GM12878 (cell line): ENCODE data around the gene PHKA1. TPM values are rescaled to one million over a fixed set of nuclear protein-coding genes. Genes with fewer than 3 reads are reported as not detected.

Source experiments
- ATAC-seq: fragments of 200-7000 bp; cut with Tn5 transposase; 3 replicates; pipeline ENCODE4 v1.9.1; 2020; ENCODE audit warnings: mild to moderate bottlenecking, moderate library complexity
- BruUV-seq: library from RNA; stranded (reverse); fragments of 400-500 nt; replicated peaks from 2 replicates; lab custom pipeline; 2021; lab: Mats Ljungman, UMichigan
- CTCF ChIA-PET: fragments of 300-600 bp; sonication (Branson Sonifier 250); formaldehyde crosslinking; extraction: SDS; loops from one replicate; lab custom pipeline; 2021; ENCODE audit warnings: inconsistent platforms; lab: Yijun Ruan, JAX
- POLR2A ChIA-PET: fragments of 350-600 bp; formaldehyde crosslinking; extraction: SDS; loops from one replicate; lab custom pipeline; 2021; ENCODE audit warnings: inconsistent platforms; lab: Charles Lee
- RAD21 ChIA-PET: fragments of 300-600 bp; sonication (Branson Sonifier 250); formaldehyde crosslinking; loops from one replicate; lab custom pipeline; 2023; ENCODE audit warnings: antibody characterized with exemption; ENCODE audit not compliant: unreplicated experiment; lab: Charles Lee
- SMC1A ChIA-PET: fragments of 300-600 bp; sonication (Branson Sonifier 250); formaldehyde crosslinking; loops from one replicate; lab custom pipeline; 2023; ENCODE audit not compliant: unreplicated experiment, uncharacterized antibody; lab: Charles Lee
- DNase-seq: peaks from one replicate; pipeline ENCODE4 v3.0.0-alpha.2; 2011; ENCODE audit warnings: low read depth, low spot score
- FAIRE-seq: peaks from 3 replicates; lab custom pipeline; 2011; peaks lifted over from hg19 to GRCh38; lab: Jason Lieb, UNC
- H2AFZ ChIP-seq: 2 replicates; pipeline ENCODE4 v1.6.0; 2011; ENCODE audit warnings: low read depth, low read length, control low read depth; ENCODE audit not compliant: control insufficient read depth
- H3K27ac ChIP-seq: 2 replicates; pipeline ENCODE4 v1.5.1; 2011; ENCODE audit warnings: control low read depth; ENCODE audit not compliant: control insufficient read depth, insufficient read depth
- H3K27me3 ChIP-seq, 2 experiments: replicated peaks in 1 of 2; 2 replicates each; pipeline versions ENCODE4 v1.6.0 to v1.6.1; 2011; ENCODE audit warnings: low read length in 1 of 2; ENCODE audit not compliant: control insufficient read depth in 2 of 2, insufficient read depth in 2 of 2
- H3K36me3 ChIP-seq, 2 experiments: 2 replicates each; pipeline ENCODE4 v1.5.1; 2011; ENCODE audit warnings: low read length in 1 of 2; ENCODE audit not compliant: control insufficient read depth in 2 of 2, insufficient read depth in 2 of 2
- H3K4me1 ChIP-seq: 2 replicates; pipeline ENCODE4 v1.6.1; 2011; ENCODE audit warnings: mild to moderate bottlenecking, low read length, moderate library complexity, mixed read lengths; ENCODE audit not compliant: control insufficient read depth, insufficient read depth
- H3K4me2 ChIP-seq: 2 replicates; pipeline ENCODE4 v1.6.0; 2011; ENCODE audit warnings: control low read depth; ENCODE audit not compliant: control insufficient read depth, insufficient read depth
- H3K4me3 ChIP-seq: fragments of 200-600 bp; sonication (generic); 2 replicates; pipeline ENCODE4 v1.5.1; 2016
- H3K79me2 ChIP-seq: 2 replicates; pipeline ENCODE4 v1.6.0; 2011; ENCODE audit warnings: low read length; ENCODE audit not compliant: control insufficient read depth, insufficient read depth
- H3K9ac ChIP-seq: 2 replicates; pipeline ENCODE4 v1.8.0; 2011; ENCODE audit warnings: low read length, control low read depth, mixed read lengths; ENCODE audit not compliant: control insufficient read depth, insufficient read depth
- H3K9me3 ChIP-seq: replicated peaks from 3 replicates; pipeline ENCODE4 v1.5.1; 2011; ENCODE audit warnings: mild to moderate bottlenecking, low read length; ENCODE audit not compliant: control insufficient read depth, insufficient read depth
- H4K20me1 ChIP-seq: 2 replicates; pipeline ENCODE4 v1.6.0; 2011; ENCODE audit not compliant: control insufficient read depth, insufficient read depth
- ASH2L ChIP-seq: fragments of 300-600, 200-600 bp; sonication (generic); IDR thresholded peaks from 2 replicates; pipeline ENCODE4 v1.6.1; 2017; ENCODE audit warnings: low read depth, mild to moderate bottlenecking, borderline replicate concordance
- CHD1 ChIP-seq: IDR thresholded peaks from 2 replicates; pipeline ENCODE4 v1.6.1; 2012; ENCODE audit warnings: low read depth, low read length, improper control_type of control experiment
- CREB1 ChIP-seq: IDR thresholded peaks from 2 replicates; pipeline ENCODE4 v1.6.1; 2012; ENCODE audit warnings: low read depth, mild to moderate bottlenecking, inconsistent platforms
- MYB ChIP-seq: fragments of 150-350 bp; IDR thresholded peaks from 2 replicates; pipeline ENCODE4 v1.6.1; 2014; ENCODE audit warnings: mild to moderate bottlenecking, low read depth, low read length, borderline replicate concordance
- NFYB ChIP-seq: IDR thresholded peaks from 2 replicates; pipeline ENCODE4 v1.6.1; 2011; ENCODE audit warnings: low read depth, mild to moderate bottlenecking, low read length, improper control_type of control experiment, moderate library complexity; ENCODE audit not compliant: insufficient read depth
- NR2C1 ChIP-seq: fragments of 450-650 bp; IDR thresholded peaks from 2 replicates; pipeline ENCODE4 v1.6.1; 2017; ENCODE audit warnings: antibody characterized with exemption, mild to moderate bottlenecking, moderate library complexity
- PML ChIP-seq: IDR thresholded peaks from 2 replicates; pipeline ENCODE4 v1.6.1; 2012; ENCODE audit warnings: low read length, inconsistent platforms
- SREBF1 ChIP-seq: IDR thresholded peaks from 2 replicates; pipeline ENCODE4 v1.6.1; 2012; ENCODE audit warnings: mild to moderate bottlenecking, low read length
- STAT3 ChIP-seq: IDR thresholded peaks from 2 replicates; pipeline ENCODE4 v1.6.1; 2011; ENCODE audit warnings: low read depth, low read length, improper control_type of control experiment
- TCF12 ChIP-seq: IDR thresholded peaks from 2 replicates; pipeline ENCODE4 v1.6.1; 2011; ENCODE audit warnings: low read depth, mild to moderate bottlenecking, low read length
- WGBS: methylation state at CpG from one replicate; pipeline ENCODE4 v1.1.6; 2016; ENCODE audit warnings: low lambda C conversion rate; ENCODE audit not compliant: insufficient replicate concordance, insufficient coverage; ENCODE audit errors: missing lambda C conversion rate; 5-methylcytosine and 5-hydroxymethylcytosine counted together
- in situ Hi-C: fragments of 300-500 bp; cut with MboI; formaldehyde crosslinking; loops from 9 replicates; pipeline ENCODE4 v1.14.3; 2018; ENCODE audit warnings: mixed read lengths
- intact Hi-C: fragments of 100-400 bp; cut with micrococcal nuclease; formaldehyde crosslinking; loops from one replicate; pipeline ENCODE4 v1.14.2; 2022; ENCODE audit not compliant: unreplicated experiment
- polyA plus RNA-seq, 11 experiments: library from polyadenylated mRNA; depleted of rRNA in 4 of 11; unstranded in 6 of 11; stranded (reverse) in 5 of 11; fragments of >200 nt; fragmentation: Nextera tagmentation in 4 of 11; fragmentation: Illumina TruSeq in 1 of 11; extraction: Ambion mirVana in 4 of 11; extraction: Trizol in 1 of 11; gene quantifications; 1 replicate in 1 of 11; 2 replicates in 10 of 11; pipeline versions ENCODE4 v1.2.1 to v1.2.3, GENCODE V29; 2011 to 2016; ENCODE audit warnings: inconsistent platforms in 2 of 11, missing spikeins in 2 of 11, low read depth in 1 of 11
- total RNA-seq, 4 experiments: library from RNA; depleted of rRNA in 3 of 4; stranded (reverse); fragments of >200 nt in 3 of 4; fragmentation: Illumina TruSeq in 1 of 4; extraction: Trizol in 1 of 4; gene quantifications; 2 replicates each; pipeline versions ENCODE4 v1.2.1 to v1.2.3, GENCODE V29; 2013 to 2021
- TF ChIP-seq, protein P1 (sequence below): IDR thresholded peaks from 2 replicates; pipeline ENCODE4 v1.6.1; 2011; ENCODE audit warnings: borderline replicate concordance, low read depth, mild to moderate bottlenecking, moderate library complexity, low read length; ENCODE audit not compliant: insufficient read depth, poor library complexity, severe bottlenecking
- TF ChIP-seq, protein P2 (sequence below): IDR thresholded peaks from 2 replicates; pipeline ENCODE4 v1.6.1; 2012; ENCODE audit warnings: improper control_type of control experiment, low read depth, low read length; ENCODE audit not compliant: insufficient replicate concordance
- TF ChIP-seq, protein P3 (sequence below): fragments of 450-650 bp; conservative IDR thresholded peaks from 2 replicates; pipeline ENCODE4 v1.6.1; 2017; ENCODE audit warnings: mild to moderate bottlenecking, moderate library complexity
- TF ChIP-seq, protein P4 (sequence below): IDR thresholded peaks from 2 replicates; pipeline ENCODE4 v1.6.1; 2011; ENCODE audit warnings: low read depth, low read length, improper control_type of control experiment, borderline replicate concordance

Gene PHKA1
- total and polyA plus RNA-seq, 10 of the 15 experiments (the other 5 are each of a cell fraction or from before 2014, with no cell fraction given) = under 0.01 to 0.15 (median 0.05) TPM; not detected in 4

DNA sequence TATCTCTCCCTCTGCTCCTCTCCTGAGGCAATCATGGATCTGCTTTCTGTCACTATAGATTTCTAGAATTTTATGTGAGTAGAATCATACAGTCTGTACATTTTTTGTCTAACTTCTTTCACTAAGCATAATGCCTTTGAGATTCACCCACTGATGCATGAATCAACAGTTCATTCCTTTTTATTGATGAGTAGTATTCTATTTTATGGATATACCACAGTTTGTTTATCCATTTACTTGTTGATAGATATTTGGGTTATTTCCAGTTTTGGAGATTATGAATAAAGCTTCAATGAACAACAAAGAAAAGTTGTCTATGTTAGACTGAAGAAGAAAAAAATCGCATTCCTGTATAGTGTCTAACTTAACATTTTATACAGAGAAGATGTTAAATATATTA lies 30.5 kb downstream of the PHKA1 start (continued):
- no peak for TF ChIP-seq PML
- no peak for TF ChIP-seq ASH2L
- no peak for TF ChIP-seq STAT3

DNA sequence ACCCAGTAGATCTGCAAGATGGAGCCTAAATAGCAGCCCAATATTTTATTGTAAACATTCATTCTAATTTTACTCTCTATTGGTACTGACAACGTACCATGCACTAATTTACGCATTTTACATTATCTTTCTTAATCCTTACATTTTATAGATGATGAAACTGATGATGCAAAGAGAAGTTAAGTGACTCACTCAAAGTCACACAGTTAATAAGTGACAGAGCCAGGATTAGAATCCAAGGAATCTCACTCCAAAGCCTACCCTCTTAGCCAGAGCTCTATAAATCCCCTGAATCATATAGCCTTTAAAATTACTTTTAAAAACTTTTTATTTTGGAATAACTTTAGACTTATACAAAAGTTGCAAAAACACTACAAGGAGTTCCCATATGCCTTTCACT lies 37.6 kb downstream of the PHKA1 start:
- Histone ChIP-seq H3K9me3 (no peaks in the 10 kb centered on the region), H3K79me2 (no peaks in the 10 kb centered on the region), H3K4me3 (no peak overlapping the region), H3K36me3 (no peaks in the 10 kb centered on the region), H2AFZ (no peak overlapping the region), H3K9ac (no peak overlapping the region), H3K27me3 (no peaks in the 10 kb centered on the region), H4K20me1 (no peaks in the 10 kb centered on the region), H3K4me1 (no peaks in the 10 kb centered on the region), H3K4me2 (no peak overlapping the region), H3K27ac (no peak overlapping the region)
- ChIA-PET CTCF (no interaction called here), SMC1A (no interaction called here), POLR2A (no interaction called here), RAD21 (no interaction called here)
- in situ Hi-C loops = no loop called here
- intact Hi-C loops = no loop called here
- no peak for ATAC-seq
- BruUV-seq = no TSS peak
- FAIRE-seq = no peak
- no peak for DNase-seq
- 47% methylated on average over 2 of the region's 2 CpGs for WGBS
- TF ChIP-seq, protein P1, sequence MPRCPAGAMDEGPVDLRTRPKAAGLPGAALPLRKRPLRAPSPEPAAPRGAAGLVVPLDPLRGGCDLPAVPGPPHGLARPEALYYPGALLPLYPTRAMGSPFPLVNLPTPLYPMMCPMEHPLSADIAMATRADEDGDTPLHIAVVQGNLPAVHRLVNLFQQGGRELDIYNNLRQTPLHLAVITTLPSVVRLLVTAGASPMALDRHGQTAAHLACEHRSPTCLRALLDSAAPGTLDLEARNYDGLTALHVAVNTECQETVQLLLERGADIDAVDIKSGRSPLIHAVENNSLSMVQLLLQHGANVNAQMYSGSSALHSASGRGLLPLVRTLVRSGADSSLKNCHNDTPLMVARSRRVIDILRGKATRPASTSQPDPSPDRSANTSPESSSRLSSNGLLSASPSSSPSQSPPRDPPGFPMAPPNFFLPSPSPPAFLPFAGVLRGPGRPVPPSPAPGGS = no peak
- TF ChIP-seq NFYB (no peak), SREBF1 (no peak), CHD1 (no peak), CREB1 (no peak), MYB (no peak), NR2C1 (no peak), TCF12 (no peak)
- TF ChIP-seq, protein P2, sequence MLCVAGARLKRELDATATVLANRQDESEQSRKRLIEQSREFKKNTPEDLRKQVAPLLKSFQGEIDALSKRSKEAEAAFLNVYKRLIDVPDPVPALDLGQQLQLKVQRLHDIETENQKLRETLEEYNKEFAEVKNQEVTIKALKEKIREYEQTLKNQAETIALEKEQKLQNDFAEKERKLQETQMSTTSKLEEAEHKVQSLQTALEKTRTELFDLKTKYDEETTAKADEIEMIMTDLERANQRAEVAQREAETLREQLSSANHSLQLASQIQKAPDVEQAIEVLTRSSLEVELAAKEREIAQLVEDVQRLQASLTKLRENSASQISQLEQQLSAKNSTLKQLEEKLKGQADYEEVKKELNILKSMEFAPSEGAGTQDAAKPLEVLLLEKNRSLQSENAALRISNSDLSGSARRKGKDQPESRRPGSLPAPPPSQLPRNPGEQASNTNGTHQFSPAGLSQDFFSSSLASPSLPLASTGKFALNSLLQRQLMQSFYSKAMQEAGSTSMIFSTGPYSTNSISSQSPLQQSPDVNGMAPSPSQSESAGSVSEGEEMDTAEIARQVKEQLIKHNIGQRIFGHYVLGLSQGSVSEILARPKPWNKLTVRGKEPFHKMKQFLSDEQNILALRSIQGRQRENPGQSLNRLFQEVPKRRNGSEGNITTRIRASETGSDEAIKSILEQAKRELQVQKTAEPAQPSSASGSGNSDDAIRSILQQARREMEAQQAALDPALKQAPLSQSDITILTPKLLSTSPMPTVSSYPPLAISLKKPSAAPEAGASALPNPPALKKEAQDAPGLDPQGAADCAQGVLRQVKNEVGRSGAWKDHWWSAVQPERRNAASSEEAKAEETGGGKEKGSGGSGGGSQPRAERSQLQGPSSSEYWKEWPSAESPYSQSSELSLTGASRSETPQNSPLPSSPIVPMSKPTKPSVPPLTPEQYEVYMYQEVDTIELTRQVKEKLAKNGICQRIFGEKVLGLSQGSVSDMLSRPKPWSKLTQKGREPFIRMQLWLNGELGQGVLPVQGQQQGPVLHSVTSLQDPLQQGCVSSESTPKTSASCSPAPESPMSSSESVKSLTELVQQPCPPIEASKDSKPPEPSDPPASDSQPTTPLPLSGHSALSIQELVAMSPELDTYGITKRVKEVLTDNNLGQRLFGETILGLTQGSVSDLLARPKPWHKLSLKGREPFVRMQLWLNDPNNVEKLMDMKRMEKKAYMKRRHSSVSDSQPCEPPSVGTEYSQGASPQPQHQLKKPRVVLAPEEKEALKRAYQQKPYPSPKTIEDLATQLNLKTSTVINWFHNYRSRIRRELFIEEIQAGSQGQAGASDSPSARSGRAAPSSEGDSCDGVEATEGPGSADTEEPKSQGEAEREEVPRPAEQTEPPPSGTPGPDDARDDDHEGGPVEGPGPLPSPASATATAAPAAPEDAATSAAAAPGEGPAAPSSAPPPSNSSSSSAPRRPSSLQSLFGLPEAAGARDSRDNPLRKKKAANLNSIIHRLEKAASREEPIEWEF = no peak
- TF ChIP-seq, protein P3, sequence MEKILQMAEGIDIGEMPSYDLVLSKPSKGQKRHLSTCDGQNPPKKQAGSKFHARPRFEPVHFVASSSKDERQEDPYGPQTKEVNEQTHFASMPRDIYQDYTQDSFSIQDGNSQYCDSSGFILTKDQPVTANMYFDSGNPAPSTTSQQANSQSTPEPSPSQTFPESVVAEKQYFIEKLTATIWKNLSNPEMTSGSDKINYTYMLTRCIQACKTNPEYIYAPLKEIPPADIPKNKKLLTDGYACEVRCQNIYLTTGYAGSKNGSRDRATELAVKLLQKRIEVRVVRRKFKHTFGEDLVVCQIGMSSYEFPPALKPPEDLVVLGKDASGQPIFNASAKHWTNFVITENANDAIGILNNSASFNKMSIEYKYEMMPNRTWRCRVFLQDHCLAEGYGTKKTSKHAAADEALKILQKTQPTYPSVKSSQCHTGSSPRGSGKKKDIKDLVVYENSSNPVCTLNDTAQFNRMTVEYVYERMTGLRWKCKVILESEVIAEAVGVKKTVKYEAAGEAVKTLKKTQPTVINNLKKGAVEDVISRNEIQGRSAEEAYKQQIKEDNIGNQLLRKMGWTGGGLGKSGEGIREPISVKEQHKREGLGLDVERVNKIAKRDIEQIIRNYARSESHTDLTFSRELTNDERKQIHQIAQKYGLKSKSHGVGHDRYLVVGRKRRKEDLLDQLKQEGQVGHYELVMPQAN = no peak
- TF ChIP-seq, protein P4, sequence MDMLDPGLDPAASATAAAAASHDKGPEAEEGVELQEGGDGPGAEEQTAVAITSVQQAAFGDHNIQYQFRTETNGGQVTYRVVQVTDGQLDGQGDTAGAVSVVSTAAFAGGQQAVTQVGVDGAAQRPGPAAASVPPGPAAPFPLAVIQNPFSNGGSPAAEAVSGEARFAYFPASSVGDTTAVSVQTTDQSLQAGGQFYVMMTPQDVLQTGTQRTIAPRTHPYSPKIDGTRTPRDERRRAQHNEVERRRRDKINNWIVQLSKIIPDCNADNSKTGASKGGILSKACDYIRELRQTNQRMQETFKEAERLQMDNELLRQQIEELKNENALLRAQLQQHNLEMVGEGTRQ = no peak
